Activated CD4-positive, CD25-positive, alpha-beta regulatory T cell treated with anti-CD3 and anti-CD28 coated beads, Interleukin-2, amount 50 U/mL, for 72 hours (primary cell): Measurements from ENCODE around the gene FBXO11.

Experiments
- DNase-seq: peaks from one replicate; pipeline ENCODE4 v3.0.0; 2021

Gene FBXO11

DNA sequence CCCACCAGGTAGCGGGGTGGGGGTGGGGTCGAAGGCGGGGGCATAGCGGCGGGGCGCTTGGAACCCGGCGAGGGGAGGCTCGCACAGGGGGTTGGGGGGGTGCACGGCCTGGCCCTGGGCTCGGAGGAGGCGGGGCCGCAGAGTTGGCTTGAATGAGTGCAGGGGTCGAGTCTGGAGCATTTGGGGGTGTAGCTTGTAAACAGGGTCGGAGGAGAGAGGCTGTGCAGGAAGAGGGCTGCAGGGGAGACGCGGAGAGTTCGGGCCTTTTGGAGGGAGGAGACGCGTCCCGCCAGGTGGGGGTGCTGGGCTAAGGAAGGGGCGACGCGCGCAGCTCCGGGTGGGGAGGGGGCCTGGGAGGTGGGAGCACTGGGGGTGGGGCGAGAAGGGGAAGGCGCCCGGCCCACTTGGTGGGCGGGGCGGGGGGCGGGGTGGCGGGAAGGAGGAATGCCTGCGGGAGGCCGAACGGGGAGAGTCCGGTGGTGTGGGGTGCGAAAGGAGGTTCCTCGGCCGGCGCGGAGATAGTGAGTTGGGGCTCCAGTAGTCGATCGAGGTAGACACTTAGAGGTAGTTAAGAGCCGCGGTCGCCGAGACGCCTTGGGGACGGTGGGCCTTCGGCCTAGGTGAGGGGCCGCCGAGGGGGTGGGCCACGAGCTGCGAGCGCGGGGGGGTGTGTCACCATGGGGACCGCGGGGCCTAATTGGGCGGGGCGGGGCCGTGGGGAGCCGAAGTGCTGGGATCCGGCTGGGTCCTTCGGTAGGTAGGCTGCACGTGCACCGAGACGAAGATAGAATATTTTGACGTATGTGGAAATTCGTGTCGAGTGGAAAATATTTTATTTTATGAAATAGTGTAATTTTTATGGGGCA, 122.6 kb downstream of the FBXO11 start:
- DNase-seq = peak; percentile 69

DNA sequence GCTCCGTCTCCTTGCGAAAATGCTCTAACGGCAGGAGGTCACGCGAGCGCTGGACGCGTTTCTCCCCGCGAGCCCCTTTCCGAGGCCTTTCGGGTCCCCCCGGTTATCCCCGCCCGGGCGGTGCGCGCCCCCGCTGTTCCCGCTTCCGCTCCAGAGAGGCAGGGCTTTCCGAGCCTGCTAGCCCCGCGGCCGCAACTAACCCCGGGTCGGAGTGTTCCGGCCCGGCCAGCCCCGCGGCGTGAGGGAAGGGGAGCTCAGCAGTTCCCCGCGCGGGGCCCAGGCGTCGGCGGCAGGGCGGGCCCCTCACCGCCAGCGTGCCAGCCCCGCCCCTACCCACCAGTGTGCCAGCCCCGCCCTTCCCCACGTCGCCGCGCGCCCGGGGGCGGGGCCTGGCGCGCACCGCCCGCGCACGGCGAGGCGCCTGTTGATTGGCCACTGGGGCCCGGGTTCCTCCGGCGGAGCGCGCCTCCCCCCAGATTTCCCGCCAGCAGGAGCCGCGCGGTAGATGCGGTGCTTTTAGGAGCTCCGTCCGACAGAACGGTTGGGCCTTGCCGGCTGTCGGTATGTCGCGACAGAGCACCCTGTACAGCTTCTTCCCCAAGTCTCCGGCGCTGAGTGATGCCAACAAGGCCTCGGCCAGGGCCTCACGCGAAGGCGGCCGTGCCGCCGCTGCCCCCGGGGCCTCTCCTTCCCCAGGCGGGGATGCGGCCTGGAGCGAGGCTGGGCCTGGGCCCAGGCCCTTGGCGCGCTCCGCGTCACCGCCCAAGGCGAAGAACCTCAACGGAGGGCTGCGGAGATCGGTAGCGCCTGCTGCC, 123.4 kb downstream of the FBXO11 start, which contains the start of gene MSH6:
TSS of gene MSH6 (plus strand) at position 475 of the 815 bp plus-strand sequence. CDS start at position 564, 89 bp downstream.
- DNase-seq = peak; percentile 90

DNA sequence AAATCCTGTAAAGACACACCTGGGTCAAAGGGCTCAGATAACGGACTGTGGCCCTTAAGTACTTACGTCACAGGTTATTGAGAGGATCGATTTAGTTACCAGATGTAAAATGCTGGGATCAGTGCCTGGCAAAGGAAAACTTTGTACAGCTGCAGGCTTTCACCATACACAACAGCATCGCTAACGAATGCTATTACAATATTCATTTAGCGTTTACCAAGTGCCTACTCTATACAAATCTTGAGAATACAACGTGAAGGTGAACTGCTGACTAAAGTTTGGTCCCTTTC, 124.0 kb downstream of the FBXO11 start:
- no peak for DNase-seq

DNA sequence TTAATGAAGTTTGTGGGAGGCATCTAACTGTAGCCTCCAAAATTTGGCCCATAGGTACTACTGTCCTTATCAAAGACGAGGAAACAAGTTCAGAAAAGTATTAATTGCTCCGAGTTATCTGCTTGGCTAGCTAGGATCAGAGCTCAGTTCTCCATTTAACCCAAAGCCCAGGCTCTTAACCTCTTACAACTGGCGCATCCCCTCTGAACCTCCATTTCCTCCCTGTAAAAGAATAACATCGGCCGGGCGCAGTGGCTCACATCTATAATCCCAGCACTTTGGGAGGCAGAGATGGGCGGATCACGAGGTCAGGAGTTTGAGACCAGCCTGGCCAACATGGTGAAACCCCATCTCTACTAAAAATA, 126.9 kb downstream of the FBXO11 start:
- no peak for DNase-seq

DNA sequence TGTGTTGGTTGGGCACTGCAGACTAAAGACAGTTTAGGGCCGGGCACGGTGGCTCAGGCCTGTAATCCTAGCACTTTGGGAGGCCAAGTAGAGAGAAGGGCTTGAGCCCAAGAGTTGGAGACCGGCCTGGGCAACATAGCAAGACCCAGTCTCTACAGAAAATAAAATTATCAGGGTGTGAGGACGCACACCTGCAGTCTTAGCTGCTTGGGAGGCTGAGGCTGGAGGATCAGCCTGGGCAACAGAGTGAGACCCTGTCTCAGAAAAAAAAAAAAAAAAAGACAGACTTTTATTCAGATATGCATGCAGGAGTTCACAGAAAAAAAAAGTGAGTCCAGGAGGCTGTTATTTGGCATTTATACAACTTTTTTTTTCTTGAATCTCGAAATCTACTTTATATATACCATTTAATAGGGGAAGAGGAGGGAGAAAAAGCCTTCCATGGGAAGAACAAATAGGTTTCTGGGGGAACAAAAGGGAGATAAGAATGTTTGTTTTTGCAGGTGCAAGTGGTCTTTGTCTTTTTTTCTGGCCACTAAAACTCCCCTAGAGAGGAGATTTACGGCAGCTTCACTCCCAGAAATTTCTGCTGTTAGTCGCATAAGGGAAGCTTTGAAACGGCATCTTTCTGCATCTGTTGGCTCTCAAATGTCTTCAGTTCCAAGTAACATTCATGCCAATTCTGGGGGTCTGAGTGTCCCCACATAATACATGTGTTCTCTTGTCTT, 127.4 kb downstream of the FBXO11 start:
- no peak for DNase-seq

DNA sequence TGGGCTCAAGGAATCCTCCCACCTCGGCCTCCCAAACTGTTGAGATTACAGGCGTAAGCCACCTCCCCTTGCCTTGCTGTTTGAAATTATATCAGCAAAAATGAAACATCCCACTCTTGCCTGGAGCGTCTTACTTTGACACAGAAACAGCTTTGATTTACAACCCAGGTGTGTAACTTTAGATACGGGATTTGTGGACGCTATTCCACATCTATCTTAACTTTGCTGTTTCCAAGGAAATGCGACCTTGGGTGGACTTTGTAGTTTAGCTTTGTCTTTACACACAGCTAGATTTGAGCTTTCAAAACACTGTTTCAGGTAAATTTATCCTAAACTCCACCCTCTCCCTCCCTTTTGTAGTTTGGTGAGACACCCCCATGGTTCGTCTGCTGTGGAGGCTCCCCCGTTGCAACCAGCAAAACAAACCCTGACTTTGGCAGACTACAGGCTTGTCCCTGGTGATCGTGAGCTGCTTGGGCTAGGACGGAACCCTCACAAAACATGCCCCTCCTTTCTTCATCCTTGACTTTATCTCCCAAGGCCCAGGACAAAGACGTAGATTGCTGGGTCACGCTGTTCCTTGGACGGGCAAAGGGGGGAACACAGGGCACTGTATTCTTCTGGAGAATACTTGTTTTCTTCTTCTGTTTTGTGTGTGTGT, 128.9 kb downstream of the FBXO11 start:
- no peak for DNase-seq

DNA sequence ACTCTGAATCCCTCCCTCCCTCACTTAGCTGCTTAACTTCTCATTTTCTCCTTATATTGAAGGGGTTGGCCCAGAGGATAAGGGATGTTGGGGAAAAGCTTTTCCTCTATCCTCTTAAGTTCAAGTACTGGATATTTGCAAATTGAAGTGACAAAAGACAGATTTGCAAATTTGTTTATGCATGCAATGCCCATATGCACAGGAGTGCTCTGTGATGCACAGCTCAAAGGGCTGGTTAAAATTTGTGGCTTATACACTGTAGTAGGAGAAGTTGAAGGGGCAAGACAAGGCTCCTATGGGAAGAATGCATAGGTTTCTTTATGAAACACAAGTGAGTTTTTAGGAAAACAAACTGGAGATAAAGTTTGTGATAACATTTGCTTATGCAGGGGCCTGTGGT, 131.7 kb downstream of the FBXO11 start:
- no peak for DNase-seq

DNA sequence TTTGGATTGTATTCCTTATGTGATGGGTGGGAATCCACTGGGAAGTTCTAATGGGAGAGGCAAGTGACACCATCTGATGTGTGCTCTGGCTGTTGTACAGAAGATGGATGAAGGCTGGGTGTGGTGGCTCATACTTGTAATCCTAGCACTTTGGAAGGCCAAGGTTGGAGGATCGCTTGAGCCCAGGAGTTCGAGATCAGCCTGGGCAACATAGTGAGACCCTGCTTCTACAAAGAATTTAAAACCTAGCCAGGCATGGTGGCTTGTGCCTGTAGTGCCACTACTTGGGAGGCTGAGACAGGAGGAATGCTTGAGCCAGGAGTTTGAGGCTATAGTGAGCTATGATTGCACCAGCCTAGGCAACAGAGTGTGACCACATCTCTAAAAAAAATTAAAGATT, 134.0 kb downstream of the FBXO11 start:
- no peak for DNase-seq

DNA sequence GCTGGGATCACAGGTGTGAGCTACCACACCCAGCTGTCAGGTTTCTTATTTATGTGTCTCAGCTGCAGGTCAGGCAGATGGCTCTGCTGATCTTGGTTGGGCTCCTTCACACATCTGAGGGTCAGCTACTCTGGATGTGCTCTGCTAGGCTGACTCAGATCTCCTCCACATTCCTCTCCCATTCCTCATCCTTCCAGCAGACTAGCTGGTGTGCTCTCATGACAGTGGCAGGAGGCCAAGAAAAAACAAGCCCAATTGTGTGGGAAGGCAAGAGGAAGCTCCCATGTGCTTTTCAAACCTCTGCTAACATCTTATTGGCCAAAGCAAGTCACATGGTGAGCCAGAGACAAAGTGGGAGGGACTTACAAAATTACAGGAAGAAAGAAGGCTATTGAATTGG, 135.1 kb downstream of the FBXO11 start:
- DNase-seq = no peak

DNA sequence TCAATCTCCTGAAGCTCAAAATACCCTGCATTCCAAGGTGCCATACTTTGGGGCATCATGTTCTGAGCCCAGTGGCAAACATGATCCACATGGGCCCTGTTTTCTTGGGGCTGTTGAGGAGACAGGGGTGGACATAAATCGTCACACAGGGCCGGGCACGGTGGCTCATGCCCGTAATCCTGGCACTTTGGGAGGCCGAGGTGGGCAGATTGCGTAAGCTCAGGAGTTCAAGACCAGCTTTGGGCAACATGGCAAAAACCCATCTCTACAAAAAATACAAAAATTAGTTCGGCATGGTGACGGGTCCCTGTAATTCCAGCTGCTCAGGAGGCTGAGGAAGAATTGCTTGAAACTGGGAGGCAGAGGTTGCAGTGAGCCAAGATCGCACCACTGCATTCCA, 137.0 kb downstream of the FBXO11 start:
- DNase-seq = no peak

DNA sequence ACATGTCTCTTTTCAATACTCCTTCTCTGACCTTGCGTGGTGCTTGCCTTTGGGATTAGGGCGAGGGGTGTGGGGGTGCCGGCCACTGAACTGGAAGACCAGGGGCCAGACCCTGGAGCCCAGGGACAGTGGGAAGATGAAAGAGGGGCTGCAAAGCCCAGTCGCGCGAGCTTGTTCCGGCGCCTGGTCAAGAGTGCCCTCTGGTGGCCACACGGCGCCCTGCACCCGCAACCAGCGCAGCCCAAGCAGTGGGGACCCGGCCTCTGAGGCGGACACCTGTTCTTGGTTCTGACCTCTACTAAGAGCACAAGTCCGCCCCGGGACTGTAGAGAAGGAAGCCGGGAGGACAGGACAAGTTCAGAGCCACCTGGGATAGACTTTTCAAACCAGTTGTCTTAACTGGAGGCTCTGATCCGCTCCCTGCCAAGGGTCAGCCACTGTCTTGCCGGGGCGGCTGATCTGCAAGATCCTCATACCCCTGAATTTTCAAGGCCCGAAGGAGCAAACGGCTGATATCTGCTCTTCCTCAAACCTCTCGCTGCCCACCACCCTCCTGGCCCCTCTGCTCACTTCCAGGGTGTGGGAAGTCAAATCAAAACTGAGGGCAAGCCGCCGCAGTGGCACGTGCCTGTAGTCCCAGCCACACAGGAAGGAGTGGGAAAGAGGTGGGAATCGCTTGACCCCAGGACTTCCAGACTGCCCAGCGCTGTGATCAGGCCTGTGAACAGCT, 138.3 kb downstream of the FBXO11 start:
- DNase-seq = peak; percentile 86

DNA sequence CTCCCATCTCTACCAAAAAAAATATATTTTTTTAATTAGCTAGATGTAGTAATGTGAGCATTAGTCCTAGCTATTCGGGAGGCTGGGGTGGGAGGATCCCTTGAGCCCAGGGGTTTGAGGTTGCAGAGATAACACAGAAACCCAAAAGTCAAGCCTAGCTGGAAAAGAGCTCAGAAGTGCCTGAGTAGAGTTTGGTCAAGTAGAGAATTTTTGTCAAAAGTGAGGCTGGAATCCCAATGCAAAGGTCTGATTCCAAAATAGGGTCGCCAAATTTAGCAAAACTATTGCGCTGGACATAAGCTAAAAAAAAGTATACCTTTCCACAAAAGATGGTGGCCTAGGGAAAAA, 138.8 kb downstream of the FBXO11 start:
- DNase-seq = no peak

DNA sequence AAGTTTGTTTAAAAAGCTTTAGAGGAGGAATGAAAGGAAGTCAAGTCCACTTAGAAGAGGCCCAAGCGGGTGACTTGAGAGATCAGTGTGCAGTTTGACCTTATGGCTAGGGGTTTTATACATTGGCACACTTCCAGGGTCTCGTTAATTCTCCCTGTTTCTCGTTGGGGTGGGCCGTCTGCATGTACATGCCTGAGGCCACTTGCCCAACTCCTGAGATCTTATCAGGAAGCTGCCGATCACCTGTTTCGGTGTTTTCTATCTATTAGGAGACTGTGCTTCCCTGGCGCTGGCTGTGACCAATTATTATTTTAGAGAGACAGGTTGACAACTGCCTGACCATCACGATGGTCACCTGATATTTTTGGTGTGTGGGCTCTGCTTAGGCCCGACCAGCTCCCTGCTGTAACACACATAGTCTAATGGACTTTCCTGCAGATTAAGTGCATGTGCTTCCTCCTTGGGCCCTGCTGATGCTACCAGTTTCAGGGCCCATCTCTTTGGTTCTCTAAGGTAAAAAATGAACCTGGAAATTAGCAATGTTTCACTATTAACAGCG, 154.4 kb downstream of the FBXO11 start:
- no peak for DNase-seq

DNA sequence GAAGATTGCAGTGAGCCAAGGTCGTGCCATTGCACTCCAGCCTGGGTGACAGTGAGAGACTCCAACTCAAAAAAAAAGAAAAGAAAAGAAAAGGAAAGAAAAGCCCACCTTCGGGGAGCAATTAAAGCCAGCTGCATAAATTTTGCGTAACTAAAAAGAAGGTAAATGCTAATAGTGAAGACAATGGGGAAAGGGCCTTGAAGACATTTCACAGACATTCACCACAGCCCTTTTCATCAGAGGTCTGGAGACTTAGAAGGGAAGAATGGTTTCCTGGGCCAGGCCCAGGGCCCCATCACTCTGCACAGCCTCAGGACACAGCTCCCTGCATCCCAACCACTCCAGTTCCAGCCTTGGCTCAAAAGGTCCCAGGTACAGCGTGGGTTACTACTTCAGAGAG, 158.4 kb downstream of the FBXO11 start:
- DNase-seq = no peak

DNA sequence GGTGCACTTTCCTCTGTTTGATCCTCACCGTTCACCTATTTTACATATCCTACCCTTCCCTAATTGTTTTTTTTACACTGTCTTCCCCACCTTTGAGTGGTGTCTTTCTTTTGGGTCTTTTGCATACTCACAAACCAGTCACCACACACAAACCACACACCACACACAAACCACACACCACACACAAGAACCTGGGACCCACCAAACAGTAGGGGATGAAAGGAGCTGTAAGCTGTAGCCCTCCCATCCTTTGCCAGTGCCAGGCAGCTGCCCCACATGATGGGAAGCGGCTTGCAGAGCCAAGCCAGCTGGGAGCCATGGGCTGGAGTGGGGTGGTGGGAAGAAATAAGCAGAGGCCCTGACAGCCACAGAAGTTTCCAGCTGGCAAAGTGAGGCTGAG, 162.2 kb downstream of the FBXO11 start:
- DNase-seq = no peak

DNA sequence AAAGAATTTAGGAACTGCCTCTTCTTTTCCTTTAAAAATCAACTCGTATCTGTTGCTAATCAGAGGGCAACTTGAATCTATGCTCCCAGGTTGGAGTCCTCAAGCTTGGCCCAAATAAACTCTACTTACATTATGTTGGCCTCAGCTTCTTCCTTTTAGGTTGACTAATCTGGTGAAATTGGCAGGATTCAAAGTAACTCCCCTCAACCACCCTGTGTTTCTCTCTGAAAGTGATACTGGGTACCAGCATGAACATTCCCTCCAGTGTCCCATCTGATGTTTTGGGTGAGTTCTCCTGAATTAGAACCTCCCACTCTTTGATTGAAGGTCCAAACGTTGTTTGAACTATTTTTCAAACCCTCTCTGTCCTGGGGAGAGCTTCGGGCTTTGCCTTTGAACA, 164.7 kb downstream of the FBXO11 start:
- DNase-seq = no peak

DNA sequence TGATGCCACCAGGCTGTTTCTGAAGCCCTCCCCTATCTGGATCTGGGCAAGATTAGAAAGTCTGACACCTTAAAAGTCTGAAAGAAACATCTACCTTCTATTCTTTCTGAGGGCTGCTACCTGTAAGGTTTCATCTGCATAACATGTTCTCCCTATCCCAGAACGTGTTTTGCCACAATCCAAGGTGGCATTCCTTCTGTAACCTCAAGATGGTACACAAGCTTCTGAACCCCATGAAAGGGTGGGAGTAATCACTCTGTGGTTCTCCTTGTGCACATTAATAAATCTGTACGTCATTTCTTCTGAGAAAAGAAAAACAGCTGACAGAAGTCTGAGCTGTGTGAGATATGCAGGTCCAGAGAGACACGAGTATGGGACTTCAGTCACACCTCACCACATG, 165.2 kb downstream of the FBXO11 start:
- no peak for DNase-seq
